Measurements from ENCODE around the gene TXNDC17. TPM values are rescaled to one million over a fixed set of nuclear protein-coding genes. Genes with fewer than 3 reads are reported as not detected.

Gene TXNDC17
- total and polyA plus RNA-seq, 2 donors (not counting 1 experiment from before 2014, with no cell fraction given), result 87.5 to 243 TPM

GRCh38 chr17:6670571-6670970, 29.7 kb downstream of the TXNDC17 start:
- Histone ChIP-seq H3K36me3 (ENCODE audit: control insufficient read depth, insufficient read depth, low read length) (no peaks in the 10 kb centered on the region), H3K4me1 (ENCODE audit: control insufficient read depth, extremely low read depth, insufficient read depth, low read length) (no peaks in the 10 kb centered on the region), H3K79me2 (ENCODE audit: control insufficient read depth, insufficient read depth, low read length) (no peaks in the 10 kb centered on the region), H3K9ac (ENCODE audit: insufficient read depth, low read length) (no peak overlapping the region), H3K4me2 (ENCODE audit: extremely low read depth, insufficient read depth, low read length) (no peak overlapping the region), H4K20me1 (ENCODE audit: control insufficient read depth, extremely low read depth, insufficient read depth, low read length) (no peaks in the 10 kb centered on the region), H3K4me3 (replicated peaks in 1 of 4; ENCODE audit: control extremely low read depth in 1 of 4, insufficient read depth in 1 of 4, low read depth in 3 of 4, low read length in 4 of 4) (no peak overlapping the region), H3K9me3 (ENCODE audit: control insufficient read depth, insufficient read depth, low read depth, low read length) (no peaks in the 10 kb centered on the region), H3K27ac (ENCODE audit: insufficient read depth, low read length) (no peak overlapping the region), H3K27me3 (ENCODE audit: control insufficient read depth, insufficient read depth, low read length) (peaks cover 7% of the 10 kb centered on the region), H2AFZ (ENCODE audit: low read length) (no peak overlapping the region)
- TF ChIP-seq EZH2 (IDR thresholded peaks at IDR 0.05; ENCODE audit: low read length, missing control alignments) (no peak), CTCF (conservative IDR thresholded peaks at IDR 0.05 in 1 of 2, IDR thresholded peaks at IDR 0.05 in 1 of 2; ENCODE audit: low read depth in 1 of 2, low read length in 2 of 2) (no peak)
- DNase-seq (ENCODE audit: low read depth in 2 of 2), result no peak

GRCh38 chr17:6670999-6671398, 30.1 kb downstream of the TXNDC17 start:
- H4K20me1 ChIP-seq (ENCODE audit: control insufficient read depth, extremely low read depth, insufficient read depth, low read length), result no peaks in the 10 kb centered on the region
- DNase-seq (ENCODE audit: low read depth in 2 of 2), result no peak

GRCh38 chr17:6671431-6671830, 30.6 kb downstream of the TXNDC17 start:
- no peaks in the 10 kb centered on the region for H3K36me3 ChIP-seq (ENCODE audit: control insufficient read depth, insufficient read depth, low read length)
- no peak overlapping the region for H3K9ac ChIP-seq (ENCODE audit: insufficient read depth, low read length)
- H4K20me1 ChIP-seq (ENCODE audit: control insufficient read depth, extremely low read depth, insufficient read depth, low read length), result no peaks in the 10 kb centered on the region
- H3K79me2 ChIP-seq (ENCODE audit: control insufficient read depth, insufficient read depth, low read length), result no peaks in the 10 kb centered on the region
- no peaks in the 10 kb centered on the region for H3K4me1 ChIP-seq (ENCODE audit: control insufficient read depth, extremely low read depth, insufficient read depth, low read length)
- H2AFZ ChIP-seq (ENCODE audit: low read length), result no peak overlapping the region
- peaks cover 7% of the 10 kb centered on the region for H3K27me3 ChIP-seq (ENCODE audit: control insufficient read depth, insufficient read depth, low read length)
- H3K4me3 ChIP-seq (replicated peaks in 1 of 4; ENCODE audit: control extremely low read depth in 1 of 4, insufficient read depth in 1 of 4, low read depth in 3 of 4, low read length in 4 of 4), result no peak overlapping the region
- no peaks in the 10 kb centered on the region for H3K9me3 ChIP-seq (ENCODE audit: control insufficient read depth, insufficient read depth, low read depth, low read length)
- DNase-seq (ENCODE audit: low read depth in 2 of 2), result no peak
- H3K27ac ChIP-seq (ENCODE audit: insufficient read depth, low read length), result no peak overlapping the region
- no peak for TF ChIP-seq CTCF (conservative IDR thresholded peaks at IDR 0.05 in 1 of 2, IDR thresholded peaks at IDR 0.05 in 1 of 2; ENCODE audit: low read depth in 1 of 2, low read length in 2 of 2)
- no peak for TF ChIP-seq EZH2 (IDR thresholded peaks at IDR 0.05; ENCODE audit: low read length, missing control alignments)
- no peak overlapping the region for H3K4me2 ChIP-seq (ENCODE audit: extremely low read depth, insufficient read depth, low read length)

More at GRCh38 chr17:6670999-6671398, 30.1 kb downstream of the TXNDC17 start:
- Histone ChIP-seq H3K9ac (ENCODE audit: insufficient read depth, low read length) (no peak overlapping the region), H3K4me2 (ENCODE audit: extremely low read depth, insufficient read depth, low read length) (no peak overlapping the region), H2AFZ (ENCODE audit: low read length) (no peak overlapping the region), H3K4me3 (replicated peaks in 1 of 4; ENCODE audit: control extremely low read depth in 1 of 4, insufficient read depth in 1 of 4, low read depth in 3 of 4, low read length in 4 of 4) (no peak overlapping the region), H3K27me3 (ENCODE audit: control insufficient read depth, insufficient read depth, low read length) (peaks cover 7% of the 10 kb centered on the region), H3K79me2 (ENCODE audit: control insufficient read depth, insufficient read depth, low read length) (no peaks in the 10 kb centered on the region), H3K27ac (ENCODE audit: insufficient read depth, low read length) (no peak overlapping the region), H3K36me3 (ENCODE audit: control insufficient read depth, insufficient read depth, low read length) (no peaks in the 10 kb centered on the region), H3K9me3 (ENCODE audit: control insufficient read depth, insufficient read depth, low read depth, low read length) (no peaks in the 10 kb centered on the region), H3K4me1 (ENCODE audit: control insufficient read depth, extremely low read depth, insufficient read depth, low read length) (no peaks in the 10 kb centered on the region)
- TF ChIP-seq CTCF (conservative IDR thresholded peaks at IDR 0.05 in 1 of 2, IDR thresholded peaks at IDR 0.05 in 1 of 2; ENCODE audit: low read depth in 1 of 2, low read length in 2 of 2) (no peak), EZH2 (IDR thresholded peaks at IDR 0.05; ENCODE audit: low read length, missing control alignments) (no peak)

Measured in fibroblast of lung (primary cell).